Panc1 (cell line): ENCODE results near the gene CALB2. TPM values are rescaled to one million over a fixed set of nuclear protein-coding genes. Genes with fewer than 3 reads are reported as not detected.

Source experiments
- ATAC-seq: fragments of 200-7000 bp; cut with Tn5 transposase; 2 replicates; pipeline ENCODE4 v1.9.1; 2020; ENCODE audit warnings: mild to moderate bottlenecking, moderate library complexity
- BruUV-seq: library from RNA; stranded (reverse); fragments of 400-500 nt; replicated peaks from 2 replicates; lab custom pipeline; 2021; lab: Mats Ljungman, UMichigan
- CTCF ChIA-PET: fragments of 300-600 bp; sonication (Branson Sonifier 250); formaldehyde crosslinking; loops from one replicate; lab custom pipeline; 2022; ENCODE audit warnings: antibody characterized with exemption; lab: Charles Lee
- POLR2A ChIA-PET: fragments of 300-600 bp; sonication (Branson Sonifier 250); formaldehyde crosslinking; loops from one replicate; lab custom pipeline; 2022; ENCODE audit warnings: antibody characterized with exemption; lab: Charles Lee
- DNase-seq: peaks from one replicate; pipeline ENCODE4 v3.0.0-alpha.2; 2010; ENCODE audit warnings: low read depth, low spot score
- H3K27ac ChIP-seq: 2 replicates; pipeline ENCODE4 v1.5.1; 2011; ENCODE audit warnings: mild to moderate bottlenecking, low read length, inconsistent platforms
- H3K27me3 ChIP-seq: fragments of 200-500 bp; sonication (Bioruptor generic); 2 replicates; pipeline ENCODE4 v1.6.0; 2014; ENCODE audit warnings: low read length, inconsistent platforms; ENCODE audit not compliant: control insufficient read depth, insufficient read depth
- H3K36me3 ChIP-seq: fragments of 200-500 bp; sonication (Bioruptor generic); 2 replicates; pipeline ENCODE4 v1.5.1; 2014; ENCODE audit warnings: inconsistent platforms, mild to moderate bottlenecking, low read length, moderate library complexity; ENCODE audit not compliant: control insufficient read depth, insufficient read depth
- H3K4me1 ChIP-seq: 2 replicates; pipeline ENCODE4 v1.5.1; 2011; ENCODE audit warnings: inconsistent platforms, mild to moderate bottlenecking, low read length, moderate library complexity; ENCODE audit not compliant: control insufficient read depth, insufficient read depth
- H3K4me3 ChIP-seq, 2 experiments: 2 replicates each; pipeline ENCODE4 v1.5.1; 2011 to 2012; ENCODE audit warnings: low read depth in 2 of 2, low read length in 2 of 2, mild to moderate bottlenecking in 2 of 2, inconsistent platforms in 1 of 2, moderate library complexity in 1 of 2
- H3K9me3 ChIP-seq: fragments of 200-500 bp; sonication (Bioruptor generic); 2 replicates; pipeline ENCODE4 v1.5.1; 2014; ENCODE audit warnings: low read depth, mild to moderate bottlenecking, inconsistent platforms, low read length, moderate library complexity; ENCODE audit not compliant: control insufficient read depth, insufficient read depth
- POLR2AphosphoS5 ChIP-seq: IDR thresholded peaks from 2 replicates; pipeline ENCODE4 v1.6.1; 2012; ENCODE audit warnings: mild to moderate bottlenecking, low read depth, low read length, moderate library complexity
- SIN3A ChIP-seq: IDR thresholded peaks from 2 replicates; pipeline ENCODE4 v1.6.1; 2012; ENCODE audit warnings: low read depth, mild to moderate bottlenecking, low read length, moderate library complexity, borderline replicate concordance; ENCODE audit not compliant: insufficient read depth
- TCF7L2 ChIP-seq: IDR thresholded peaks from 2 replicates; pipeline ENCODE4 v1.6.1; 2011; ENCODE audit warnings: mild to moderate bottlenecking, low read depth, low read length, inconsistent platforms
- in situ Hi-C: cut with HindIII; loops from 2 replicates; pipeline ENCODE4 v1.10.0; 2016; ENCODE audit warnings: low sequenced_read_pairs, low pct_unique_long_range_greater_than_20kb
- intact Hi-C: fragments of 100-400 bp; cut with micrococcal nuclease; formaldehyde crosslinking; loops from one replicate; pipeline ENCODE4 v1.10.0; 2022; ENCODE audit not compliant: unreplicated experiment
- total RNA-seq: library from RNA; stranded (reverse); gene quantifications from one replicate; pipeline ENCODE4 v1.2.1, GENCODE V29; 2021; ENCODE audit not compliant: unreplicated experiment
- TF ChIP-seq, protein P1 (sequence below): fragments of 450-650 bp; IDR thresholded peaks from 2 replicates; pipeline ENCODE4 v1.5.1; 2017; ENCODE audit warnings: mild to moderate bottlenecking
- TF ChIP-seq, protein P2 (sequence below), 2 experiments: IDR thresholded peaks; 2 replicates each; pipeline ENCODE4 v1.6.1; 2011 to 2012; ENCODE audit warnings: low read depth in 2 of 2, control low read depth in 1 of 2, low read length in 1 of 2, mild to moderate bottlenecking in 1 of 2, moderate library complexity in 1 of 2; ENCODE audit not compliant: insufficient read depth in 1 of 2

The CALB2 gene
- total RNA-seq, 1 experiment from 2014 or later: 0.59 TPM

DNA sequence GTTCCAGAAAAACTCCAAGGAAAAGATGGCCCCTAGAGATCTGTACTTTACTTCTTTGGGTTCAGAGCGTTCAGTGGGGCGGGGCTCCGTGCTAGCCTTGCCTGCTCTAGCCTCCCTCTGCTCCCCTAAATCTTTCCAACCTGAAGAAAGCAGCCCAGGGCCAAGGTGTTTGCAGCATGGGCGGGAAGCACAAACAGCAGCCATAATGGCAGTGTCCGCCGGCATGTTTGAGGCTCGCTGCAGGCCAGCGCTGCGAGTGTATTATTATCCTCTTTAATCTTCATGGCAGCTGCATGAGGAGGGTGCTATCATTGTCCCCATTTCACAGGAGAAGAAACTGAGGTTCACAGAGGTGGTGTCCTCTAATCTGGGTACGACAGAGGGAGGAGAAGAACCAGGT, 10.4 kb downstream of the CALB2 start:
- Histone ChIP-seq H3K27ac (no peak overlapping the region), H3K4me3 (no peak overlapping the region), H3K36me3 (no peaks in the 10 kb centered on the region), H3K27me3 (no peaks in the 10 kb centered on the region), H3K9me3 (no peaks in the 10 kb centered on the region), H3K4me1 (no peaks in the 10 kb centered on the region)
- POLR2A ChIA-PET: no interaction called here
- no peak for DNase-seq
- TF ChIP-seq TCF7L2 (no peak), SIN3A (no peak), POLR2AphosphoS5 (no peak)
- TF ChIP-seq, protein P1, sequence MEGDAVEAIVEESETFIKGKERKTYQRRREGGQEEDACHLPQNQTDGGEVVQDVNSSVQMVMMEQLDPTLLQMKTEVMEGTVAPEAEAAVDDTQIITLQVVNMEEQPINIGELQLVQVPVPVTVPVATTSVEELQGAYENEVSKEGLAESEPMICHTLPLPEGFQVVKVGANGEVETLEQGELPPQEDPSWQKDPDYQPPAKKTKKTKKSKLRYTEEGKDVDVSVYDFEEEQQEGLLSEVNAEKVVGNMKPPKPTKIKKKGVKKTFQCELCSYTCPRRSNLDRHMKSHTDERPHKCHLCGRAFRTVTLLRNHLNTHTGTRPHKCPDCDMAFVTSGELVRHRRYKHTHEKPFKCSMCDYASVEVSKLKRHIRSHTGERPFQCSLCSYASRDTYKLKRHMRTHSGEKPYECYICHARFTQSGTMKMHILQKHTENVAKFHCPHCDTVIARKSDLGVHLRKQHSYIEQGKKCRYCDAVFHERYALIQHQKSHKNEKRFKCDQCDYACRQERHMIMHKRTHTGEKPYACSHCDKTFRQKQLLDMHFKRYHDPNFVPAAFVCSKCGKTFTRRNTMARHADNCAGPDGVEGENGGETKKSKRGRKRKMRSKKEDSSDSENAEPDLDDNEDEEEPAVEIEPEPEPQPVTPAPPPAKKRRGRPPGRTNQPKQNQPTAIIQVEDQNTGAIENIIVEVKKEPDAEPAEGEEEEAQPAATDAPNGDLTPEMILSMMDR: no peak
- TF ChIP-seq, protein P2, sequence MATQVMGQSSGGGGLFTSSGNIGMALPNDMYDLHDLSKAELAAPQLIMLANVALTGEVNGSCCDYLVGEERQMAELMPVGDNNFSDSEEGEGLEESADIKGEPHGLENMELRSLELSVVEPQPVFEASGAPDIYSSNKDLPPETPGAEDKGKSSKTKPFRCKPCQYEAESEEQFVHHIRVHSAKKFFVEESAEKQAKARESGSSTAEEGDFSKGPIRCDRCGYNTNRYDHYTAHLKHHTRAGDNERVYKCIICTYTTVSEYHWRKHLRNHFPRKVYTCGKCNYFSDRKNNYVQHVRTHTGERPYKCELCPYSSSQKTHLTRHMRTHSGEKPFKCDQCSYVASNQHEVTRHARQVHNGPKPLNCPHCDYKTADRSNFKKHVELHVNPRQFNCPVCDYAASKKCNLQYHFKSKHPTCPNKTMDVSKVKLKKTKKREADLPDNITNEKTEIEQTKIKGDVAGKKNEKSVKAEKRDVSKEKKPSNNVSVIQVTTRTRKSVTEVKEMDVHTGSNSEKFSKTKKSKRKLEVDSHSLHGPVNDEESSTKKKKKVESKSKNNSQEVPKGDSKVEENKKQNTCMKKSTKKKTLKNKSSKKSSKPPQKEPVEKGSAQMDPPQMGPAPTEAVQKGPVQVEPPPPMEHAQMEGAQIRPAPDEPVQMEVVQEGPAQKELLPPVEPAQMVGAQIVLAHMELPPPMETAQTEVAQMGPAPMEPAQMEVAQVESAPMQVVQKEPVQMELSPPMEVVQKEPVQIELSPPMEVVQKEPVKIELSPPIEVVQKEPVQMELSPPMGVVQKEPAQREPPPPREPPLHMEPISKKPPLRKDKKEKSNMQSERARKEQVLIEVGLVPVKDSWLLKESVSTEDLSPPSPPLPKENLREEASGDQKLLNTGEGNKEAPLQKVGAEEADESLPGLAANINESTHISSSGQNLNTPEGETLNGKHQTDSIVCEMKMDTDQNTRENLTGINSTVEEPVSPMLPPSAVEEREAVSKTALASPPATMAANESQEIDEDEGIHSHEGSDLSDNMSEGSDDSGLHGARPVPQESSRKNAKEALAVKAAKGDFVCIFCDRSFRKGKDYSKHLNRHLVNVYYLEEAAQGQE (IDR thresholded peaks at IDR 0.05; ENCODE audit: insufficient read depth in 1 of 2, low read depth in 2 of 2, low read length in 1 of 2): no peak
- in situ Hi-C loops: no loop called here
- CTCF ChIA-PET: no interaction called here
- BruUV-seq: no TSS peak
- intact Hi-C loops: no loop called here
- ATAC-seq: no peak

DNA sequence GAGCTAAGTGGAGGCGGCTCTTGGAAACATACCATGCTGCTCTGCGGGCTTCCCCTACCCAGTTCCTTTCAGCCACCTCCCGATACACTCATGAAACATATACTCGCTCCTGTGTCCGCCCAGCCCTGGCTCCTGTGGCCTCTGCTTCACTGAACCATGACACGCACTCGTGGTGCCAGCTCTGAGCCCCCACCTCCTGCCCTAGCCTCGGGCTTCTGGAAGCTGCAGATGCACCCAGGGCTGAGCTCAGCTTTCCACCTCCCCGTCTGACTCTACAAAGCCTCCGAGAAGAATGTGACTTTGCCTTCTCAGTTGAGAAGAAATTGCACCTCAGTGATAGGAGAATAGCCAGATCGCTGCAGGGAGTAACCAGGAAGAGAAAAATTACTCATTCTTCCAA, 11.0 kb downstream of the CALB2 start:
- Histone ChIP-seq H3K9me3 (no peaks in the 10 kb centered on the region), H3K4me3 (no peak overlapping the region), H3K27me3 (no peaks in the 10 kb centered on the region), H3K27ac (no peak overlapping the region), H3K36me3 (no peaks in the 10 kb centered on the region), H3K4me1 (no peaks in the 10 kb centered on the region)
- ATAC-seq: no peak
- in situ Hi-C loops: no loop called here
- no peak for DNase-seq
- TF ChIP-seq TCF7L2 (no peak), POLR2AphosphoS5 (no peak), SIN3A (no peak)
- TF ChIP-seq, protein P2 (IDR thresholded peaks at IDR 0.05; ENCODE audit: insufficient read depth in 1 of 2, low read depth in 2 of 2, low read length in 1 of 2): no peak
- TF ChIP-seq, protein P1: no peak
- intact Hi-C loops: no loop called here
- no TSS peak for BruUV-seq
- CTCF ChIA-PET: no interaction called here
- POLR2A ChIA-PET: no interaction called here
